ENCODE data around the gene TRMT1. TPM values are rescaled to one million over a fixed set of nuclear protein-coding genes. Genes with fewer than 3 reads are reported as not detected.
A peak's percentile ranks its signal among the peaks of the same experiment; 100 is the strongest.

The TRMT1 gene
- polyA plus RNA-seq, 4 donors: 18.6 to 37.5 (median 28.3) TPM

DNA sequence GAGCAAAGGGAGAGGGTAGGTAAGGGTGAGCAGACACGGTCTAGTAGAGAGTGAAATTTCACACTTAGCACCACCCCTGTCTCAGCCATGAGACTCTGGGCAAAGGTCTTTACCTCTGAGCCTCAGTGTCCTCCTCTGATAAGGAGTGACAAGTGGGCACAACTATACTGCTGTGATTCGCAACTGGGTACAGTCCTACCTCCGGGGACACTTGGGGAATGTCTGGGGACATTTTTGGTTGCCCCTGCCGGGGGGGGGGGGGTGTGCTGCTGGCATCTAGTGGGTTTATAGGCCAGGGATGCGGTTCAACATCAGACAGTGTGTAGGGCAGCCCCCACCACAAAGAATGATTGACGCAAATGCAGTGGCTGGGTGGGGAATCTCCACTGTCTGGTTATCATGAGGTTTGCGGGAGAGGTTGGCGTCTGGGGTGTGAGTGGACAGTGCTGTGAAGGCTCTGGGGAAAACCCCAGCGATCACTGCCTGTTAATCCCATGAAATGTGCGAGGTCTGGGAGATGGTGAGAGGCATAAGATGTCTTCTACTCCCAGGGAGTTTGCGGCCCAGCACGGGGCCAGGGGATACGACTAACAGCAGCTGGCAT lies 5.8 kb upstream of the TRMT1 start:
- Histone ChIP-seq H3K9me3 (ENCODE audit: control insufficient read depth in 2 of 2, insufficient read depth in 1 of 2, low read depth in 1 of 2, low read length in 1 of 2) (no peaks in the 10 kb centered on the region), H3K27me3 (ENCODE audit: control insufficient read depth in 3 of 3, insufficient read depth in 3 of 3, low read length in 3 of 3) (no peaks in the 10 kb centered on the region), H3K4me1 (ENCODE audit: control insufficient read depth in 3 of 3, insufficient read depth in 2 of 3, low read depth in 1 of 3, low read length in 2 of 3) (peaks cover 0 to 10% (median 4%) of the 10 kb centered on the region in 3 donors), H3K27ac (ENCODE audit: low read depth in 1 of 3, low read length in 2 of 3) (no peak overlapping the region), H3K4me3 (ENCODE audit: low read depth in 1 of 3, low read length in 3 of 3) (no peak overlapping the region), H3K36me3 (ENCODE audit: control insufficient read depth in 3 of 3, insufficient read depth in 2 of 3, low read depth in 1 of 3, low read length in 3 of 3) (peaks cover 0 to 36% (median 2%) of the 10 kb centered on the region in 3 donors)
- FAIRE-seq (no peak), DNase-seq (peak; percentile 33 to 48)
- WGBS, 3 donors: 46 to 82% (median 64%) methylated on average over 12 to 13 of the region's 13 CpGs

- no peak for FAIRE-seq
- no peaks in the 10 kb centered on the region for H3K9me3 ChIP-seq (ENCODE audit: control insufficient read depth in 2 of 2, insufficient read depth in 1 of 2, low read depth in 1 of 2, low read length in 1 of 2)
- no peaks in the 10 kb centered on the region for H3K27me3 ChIP-seq (ENCODE audit: control insufficient read depth in 3 of 3, insufficient read depth in 3 of 3, low read length in 3 of 3)
- 60 to 81% (median 79%) methylated on average over 18 of the region's 18 CpGs for WGBS, 3 donors
- no peak overlapping the region for H3K4me3 ChIP-seq (ENCODE audit: low read depth in 1 of 3, low read length in 3 of 3)
- H3K4me1 ChIP-seq (ENCODE audit: control insufficient read depth in 3 of 3, insufficient read depth in 2 of 3, low read depth in 1 of 3, low read length in 2 of 3): peaks cover 0 to 10% (median 4%) of the 10 kb centered on the region in 3 donors
- H3K36me3 ChIP-seq (ENCODE audit: control insufficient read depth in 3 of 3, insufficient read depth in 2 of 3, low read depth in 1 of 3, low read length in 3 of 3): peaks cover 0 to 35% (median 2%) of the 10 kb centered on the region in 3 donors
- DNase-seq: no peak
- no peak overlapping the region for H3K27ac ChIP-seq (ENCODE audit: low read depth in 1 of 3, low read length in 2 of 3)
Observed at GRCh38 chr19:13121551-13122274, 5.2 kb upstream of the TRMT1 start.

DNA sequence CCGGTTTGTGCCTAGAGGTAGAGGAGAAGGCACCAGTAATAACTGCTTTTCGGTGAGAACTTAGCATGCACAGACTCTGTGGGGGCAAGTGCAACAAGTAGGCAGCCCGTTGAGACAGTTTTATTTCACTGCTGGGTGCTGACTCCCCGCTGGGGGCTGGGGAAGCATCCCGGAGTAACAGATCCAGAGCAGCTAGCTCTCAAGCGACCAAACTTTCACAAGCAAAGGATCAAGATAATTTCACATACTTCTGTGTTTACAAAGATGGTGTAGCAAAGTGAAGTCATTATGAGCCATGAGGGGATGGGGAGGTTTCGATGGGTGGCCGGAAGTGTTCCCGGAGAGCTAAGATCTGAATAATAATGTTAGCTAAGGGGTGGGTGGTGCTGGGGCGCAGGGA lies 4.3 kb upstream of the TRMT1 start:
- Histone ChIP-seq H3K36me3 (ENCODE audit: control insufficient read depth in 3 of 3, insufficient read depth in 2 of 3, low read depth in 1 of 3, low read length in 3 of 3) (peaks cover 0 to 29% (median 2%) of the 10 kb centered on the region in 3 donors), H3K4me3 (ENCODE audit: low read depth in 1 of 3, low read length in 3 of 3) (no peak overlapping the region), H3K9me3 (ENCODE audit: control insufficient read depth in 2 of 2, insufficient read depth in 1 of 2, low read depth in 1 of 2, low read length in 1 of 2) (no peaks in the 10 kb centered on the region), H3K27me3 (ENCODE audit: control insufficient read depth in 3 of 3, insufficient read depth in 3 of 3, low read length in 3 of 3) (no peaks in the 10 kb centered on the region), H3K27ac (ENCODE audit: low read depth in 1 of 3, low read length in 2 of 3) (no peak overlapping the region), H3K4me1 (ENCODE audit: control insufficient read depth in 3 of 3, insufficient read depth in 2 of 3, low read depth in 1 of 3, low read length in 2 of 3) (peaks cover 0 to 13% (median 4%) of the 10 kb centered on the region in 3 donors)
- no peak for DNase-seq
- WGBS, 3 donors: 77 to 80% (median 79%) methylated on average over 10 of the region's 10 CpGs
- FAIRE-seq: no peak

- DNase-seq (no peak), FAIRE-seq (no peak)
- H3K4me3 ChIP-seq (ENCODE audit: low read depth in 1 of 3, low read length in 3 of 3): no peak overlapping the region
- H3K36me3 ChIP-seq (ENCODE audit: control insufficient read depth in 3 of 3, insufficient read depth in 2 of 3, low read depth in 1 of 3, low read length in 3 of 3): peaks cover 0 to 34% (median 2%) of the 10 kb centered on the region in 3 donors
- H3K27me3 ChIP-seq (ENCODE audit: control insufficient read depth in 3 of 3, insufficient read depth in 3 of 3, low read length in 3 of 3): no peaks in the 10 kb centered on the region
- 75 to 91% (median 85%) methylated on average over 9 of the region's 9 CpGs for WGBS, 3 donors
- peaks cover 0 to 21% (median 6%) of the 10 kb centered on the region in 3 donors for H3K4me1 ChIP-seq (ENCODE audit: control insufficient read depth in 3 of 3, insufficient read depth in 2 of 3, low read depth in 1 of 3, low read length in 2 of 3)
- no peaks in the 10 kb centered on the region for H3K9me3 ChIP-seq (ENCODE audit: control insufficient read depth in 2 of 2, insufficient read depth in 1 of 2, low read depth in 1 of 2, low read length in 1 of 2)
- no peak overlapping the region for H3K27ac ChIP-seq (ENCODE audit: low read depth in 1 of 3, low read length in 2 of 3)
Observed at GRCh38 chr19:13120031-13120430, 3.5 kb upstream of the TRMT1 start.

DNA sequence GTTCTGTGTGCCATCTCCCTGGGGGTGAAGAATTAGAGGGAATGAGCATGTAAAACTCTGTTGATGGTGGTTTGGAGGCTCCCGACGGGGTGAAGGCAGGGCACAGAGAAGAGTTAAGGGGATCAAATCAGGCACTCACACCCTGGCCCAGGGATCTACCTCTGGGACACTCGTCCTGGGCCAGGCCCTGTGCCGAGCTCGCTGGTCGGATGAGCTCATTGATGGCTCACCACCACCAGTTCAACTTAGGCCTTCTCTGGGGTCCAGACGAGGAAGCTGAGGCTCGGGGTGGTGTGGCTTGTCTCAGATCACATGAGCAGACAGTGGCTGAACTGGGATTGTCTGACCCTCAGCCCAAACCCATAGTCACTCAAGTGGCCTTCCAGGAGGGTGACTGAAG lies 3.1 kb upstream of the TRMT1 start:
- H3K4me1 ChIP-seq (ENCODE audit: control insufficient read depth in 3 of 3, insufficient read depth in 2 of 3, low read depth in 1 of 3, low read length in 2 of 3): peaks cover 0 to 23% (median 6%) of the 10 kb centered on the region in 3 donors
- DNase-seq: no peak

DNA sequence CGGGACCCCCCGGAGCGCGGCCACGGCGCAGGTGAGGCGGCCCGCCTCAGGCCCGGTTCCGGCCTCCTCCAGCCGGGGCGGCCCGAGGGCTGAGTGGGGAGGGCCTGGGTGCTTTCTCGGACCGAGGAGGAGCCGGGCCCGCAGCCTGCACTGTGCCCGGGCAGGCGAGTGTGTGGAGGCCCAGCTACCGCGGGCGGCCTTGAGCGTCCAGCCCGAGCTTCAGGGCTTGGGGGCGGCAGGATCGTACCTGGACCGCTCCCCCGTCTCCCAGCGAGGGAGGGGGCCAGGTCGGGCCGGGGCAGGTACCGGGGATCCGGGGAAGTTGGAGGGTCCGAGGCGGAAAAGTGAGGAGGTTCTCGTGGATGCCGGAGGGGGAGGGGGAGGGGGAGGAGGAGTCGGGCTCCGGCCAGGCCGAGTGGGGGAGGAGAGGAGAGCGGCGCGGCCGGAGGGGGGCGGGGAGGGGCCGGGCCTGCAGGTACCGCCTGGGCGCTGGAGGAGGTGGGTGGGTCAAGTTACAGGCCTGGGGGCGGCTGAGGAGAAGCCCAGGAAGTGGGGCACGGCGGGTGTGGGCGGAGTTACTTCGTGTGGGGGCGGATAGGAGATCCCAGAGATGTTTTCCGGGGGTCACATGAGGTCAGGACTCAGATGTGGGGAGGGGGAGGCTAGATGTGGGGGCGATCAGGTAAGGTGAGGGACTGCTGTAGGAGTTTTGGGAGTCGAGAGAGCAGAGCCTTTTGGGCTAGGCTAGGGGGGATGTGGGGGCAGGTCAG lies 2.1 kb upstream of the TRMT1 start:
- H3K9me3 ChIP-seq (ENCODE audit: control insufficient read depth in 2 of 2, insufficient read depth in 1 of 2, low read depth in 1 of 2, low read length in 1 of 2): no peaks in the 10 kb centered on the region
- DNase-seq (peak; percentile 30 to 59), FAIRE-seq (no peak)
- peak overlapping the region; percentile 66 to 94 (median 81) for H3K4me3 ChIP-seq (ENCODE audit: low read depth in 1 of 3, low read length in 3 of 3)
- H3K27ac ChIP-seq (ENCODE audit: low read depth in 1 of 3, low read length in 2 of 3): peak overlapping the region in 1 of 3 donors; percentile 36
- no peaks in the 10 kb centered on the region for H3K27me3 ChIP-seq (ENCODE audit: control insufficient read depth in 3 of 3, insufficient read depth in 3 of 3, low read length in 3 of 3)
- WGBS, 3 donors: 0 to 1% (median 1%) methylated on average over 32 to 57 of the region's 57 CpGs
- peaks cover 0 to 23% (median 6%) of the 10 kb centered on the region in 3 donors for H3K4me1 ChIP-seq (ENCODE audit: control insufficient read depth in 3 of 3, insufficient read depth in 2 of 3, low read depth in 1 of 3, low read length in 2 of 3)
- peaks cover 0 to 35% (median 0%) of the 10 kb centered on the region in 3 donors for H3K36me3 ChIP-seq (ENCODE audit: control insufficient read depth in 3 of 3, insufficient read depth in 2 of 3, low read depth in 1 of 3, low read length in 3 of 3)

More for the DNA sequence above, 3.1 kb upstream of the TRMT1 start:
- H3K4me3 ChIP-seq (ENCODE audit: low read depth in 1 of 3, low read length in 3 of 3): peak overlapping the region in 1 of 3 donors; percentile 81
- H3K27ac ChIP-seq (ENCODE audit: low read depth in 1 of 3, low read length in 2 of 3): no peak overlapping the region
- FAIRE-seq: no peak
- H3K27me3 ChIP-seq (ENCODE audit: control insufficient read depth in 3 of 3, insufficient read depth in 3 of 3, low read length in 3 of 3): no peaks in the 10 kb centered on the region
- H3K9me3 ChIP-seq (ENCODE audit: control insufficient read depth in 2 of 2, insufficient read depth in 1 of 2, low read depth in 1 of 2, low read length in 1 of 2): no peaks in the 10 kb centered on the region
- peaks cover 0 to 32% (median 2%) of the 10 kb centered on the region in 3 donors for H3K36me3 ChIP-seq (ENCODE audit: control insufficient read depth in 3 of 3, insufficient read depth in 2 of 3, low read depth in 1 of 3, low read length in 3 of 3)
- 73 to 76% (median 75%) methylated on average over 8 of the region's 8 CpGs for WGBS, 3 donors

DNA sequence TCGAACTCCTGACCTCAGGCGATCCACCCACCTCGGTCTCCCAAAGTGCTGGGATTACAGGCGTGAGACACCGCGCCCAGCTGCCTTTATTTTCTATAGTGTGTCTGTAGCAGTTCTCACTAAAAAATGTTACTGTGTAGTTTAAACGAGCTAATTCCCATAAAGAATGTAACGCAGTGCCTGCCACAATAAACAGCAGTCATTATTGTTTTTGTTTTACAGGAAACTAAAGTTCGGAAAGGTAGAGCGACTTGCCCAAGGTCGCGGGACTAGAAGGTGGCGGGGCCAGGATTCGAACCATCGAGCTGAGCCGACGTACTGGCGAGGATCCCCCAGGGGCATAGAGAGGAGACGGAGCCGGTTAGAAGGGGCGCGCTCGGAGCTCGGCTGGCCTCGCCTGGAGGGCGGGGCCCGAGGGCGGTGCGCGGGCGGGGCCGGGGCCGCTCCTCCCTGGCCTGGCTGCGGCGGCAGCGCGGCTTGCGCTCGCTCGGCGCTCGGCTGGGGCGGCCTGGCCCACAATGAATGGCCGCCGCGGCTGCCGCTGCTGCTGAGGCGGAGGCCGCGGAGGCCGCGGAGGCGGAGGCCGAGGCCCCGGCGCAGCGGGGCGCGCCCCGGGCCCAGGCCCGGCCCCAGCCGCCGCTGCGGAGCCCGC lies 1.4 kb upstream of the TRMT1 start, which contains the start of gene NACC1:
Gene NACC1 (plus strand): TSS at position 493 of the 652 bp plus-strand sequence. CDS start 16,944 bp downstream, outside the sequence.
- H3K4me1 ChIP-seq (ENCODE audit: control insufficient read depth in 3 of 3, insufficient read depth in 2 of 3, low read depth in 1 of 3, low read length in 2 of 3): peaks cover 0 to 23% (median 6%) of the 10 kb centered on the region in 3 donors
- H3K36me3 ChIP-seq (ENCODE audit: control insufficient read depth in 3 of 3, insufficient read depth in 2 of 3, low read depth in 1 of 3, low read length in 3 of 3): peaks cover 0 to 33% (median 0%) of the 10 kb centered on the region in 3 donors
- H3K27ac ChIP-seq (ENCODE audit: low read depth in 1 of 3, low read length in 2 of 3): peak within 1 kb of the TSS; percentile 27 to 83 (median 60)
- 1 to 2% (median 2%) methylated on average over 44 to 65 of the region's 65 CpGs for WGBS, 3 donors
- H3K27me3 ChIP-seq (ENCODE audit: control insufficient read depth in 3 of 3, insufficient read depth in 3 of 3, low read length in 3 of 3): no peaks in the 10 kb centered on the region
- H3K4me3 ChIP-seq (ENCODE audit: low read depth in 1 of 3, low read length in 3 of 3): peak within 1 kb of the TSS; percentile 81 to 99 (median 94)
- FAIRE-seq: no peak
- no peaks in the 10 kb centered on the region for H3K9me3 ChIP-seq (ENCODE audit: control insufficient read depth in 2 of 2, insufficient read depth in 1 of 2, low read depth in 1 of 2, low read length in 1 of 2)
- peak; percentile 85 to 94 for DNase-seq
